Loucy (cell line): ENCODE measurements around the gene ARL5A.

ENCODE experiments used
- EZH2phosphoT487 ChIP-seq: fragments of 200-600 bp; IDR thresholded peaks from 2 replicates; pipeline ENCODE4 v1.6.1; 2018; ENCODE audit warnings: antibody characterized with exemption, mild to moderate bottlenecking, moderate library complexity, borderline replicate concordance
- TF ChIP-seq, protein P1 (sequence below): fragments of 200-600 bp; sonication (generic); conservative IDR thresholded peaks from 2 replicates; pipeline ENCODE4 v1.5.1; 2014; ENCODE audit warnings: mild to moderate bottlenecking, antibody characterized with exemption, low read length

DNA sequence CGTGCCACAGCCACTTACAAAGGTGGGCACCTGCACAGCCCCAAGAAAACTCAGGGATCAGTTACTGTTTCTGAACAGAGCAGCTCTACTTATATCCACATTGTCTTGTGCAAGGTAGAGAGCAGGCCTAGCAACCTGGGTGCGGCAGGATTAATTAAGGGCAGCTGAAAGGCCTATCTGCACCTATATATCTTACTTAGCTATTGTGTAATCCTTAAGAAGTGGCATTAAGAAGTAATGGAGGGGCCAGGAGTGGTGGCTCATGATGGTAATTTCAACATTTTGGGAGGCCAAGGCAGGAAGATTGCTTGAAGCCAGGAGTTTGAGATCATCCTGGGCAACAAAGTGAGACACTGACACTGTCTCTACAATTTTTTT, 12.8 kb upstream of the ARL5A start:
- TF ChIP-seq, protein P1, sequence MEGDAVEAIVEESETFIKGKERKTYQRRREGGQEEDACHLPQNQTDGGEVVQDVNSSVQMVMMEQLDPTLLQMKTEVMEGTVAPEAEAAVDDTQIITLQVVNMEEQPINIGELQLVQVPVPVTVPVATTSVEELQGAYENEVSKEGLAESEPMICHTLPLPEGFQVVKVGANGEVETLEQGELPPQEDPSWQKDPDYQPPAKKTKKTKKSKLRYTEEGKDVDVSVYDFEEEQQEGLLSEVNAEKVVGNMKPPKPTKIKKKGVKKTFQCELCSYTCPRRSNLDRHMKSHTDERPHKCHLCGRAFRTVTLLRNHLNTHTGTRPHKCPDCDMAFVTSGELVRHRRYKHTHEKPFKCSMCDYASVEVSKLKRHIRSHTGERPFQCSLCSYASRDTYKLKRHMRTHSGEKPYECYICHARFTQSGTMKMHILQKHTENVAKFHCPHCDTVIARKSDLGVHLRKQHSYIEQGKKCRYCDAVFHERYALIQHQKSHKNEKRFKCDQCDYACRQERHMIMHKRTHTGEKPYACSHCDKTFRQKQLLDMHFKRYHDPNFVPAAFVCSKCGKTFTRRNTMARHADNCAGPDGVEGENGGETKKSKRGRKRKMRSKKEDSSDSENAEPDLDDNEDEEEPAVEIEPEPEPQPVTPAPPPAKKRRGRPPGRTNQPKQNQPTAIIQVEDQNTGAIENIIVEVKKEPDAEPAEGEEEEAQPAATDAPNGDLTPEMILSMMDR = no peak
- TF ChIP-seq EZH2phosphoT487 = no peak
